ENCODE data around the gene KLF16. TPM values are rescaled to one million over a fixed set of nuclear protein-coding genes. Genes with fewer than 3 reads are reported as not detected.

KLF16 gene
- total RNA-seq, 1 donor from 2014 or later, result 18.9 TPM

DNA sequence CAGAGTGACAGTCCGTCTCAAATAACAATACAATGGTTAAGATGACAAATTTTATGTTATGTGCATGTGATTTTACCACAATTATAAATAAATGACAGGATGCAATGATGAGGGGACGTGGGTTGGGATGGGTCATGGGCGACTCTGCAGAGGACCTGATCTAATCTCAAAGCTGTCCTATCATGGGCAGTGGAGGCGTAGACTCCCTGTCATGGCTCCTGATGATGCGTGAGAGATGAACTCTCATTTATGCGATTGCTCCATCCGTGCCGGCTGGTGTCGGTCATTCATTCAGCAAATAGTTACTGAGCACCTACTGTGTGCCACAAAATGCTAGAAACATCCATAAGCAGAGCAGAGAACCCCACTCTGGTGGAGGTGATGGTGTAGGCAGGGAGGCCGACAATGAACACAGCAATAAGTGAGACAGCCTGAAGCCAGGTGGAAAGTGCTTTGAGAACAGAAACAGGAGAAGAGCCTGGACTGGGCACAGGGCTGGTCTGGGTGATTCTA, 13.4 kb downstream of the KLF16 start:
- Mint-ChIP-seq H3K27me3 (ENCODE audit: low read depth) (no peaks in the 10 kb centered on the region), H3K9me3 (no peaks in the 10 kb centered on the region), H3K36me3 (ENCODE audit: low read depth) (no peaks in the 10 kb centered on the region), H3K4me3 (peak overlapping the region; percentile 15), H3K4me1 (peaks cover 20% of the 10 kb centered on the region), H3K27ac (ENCODE audit: unreplicated experiment) (no peak overlapping the region)
- TF ChIP-seq, protein P1, sequence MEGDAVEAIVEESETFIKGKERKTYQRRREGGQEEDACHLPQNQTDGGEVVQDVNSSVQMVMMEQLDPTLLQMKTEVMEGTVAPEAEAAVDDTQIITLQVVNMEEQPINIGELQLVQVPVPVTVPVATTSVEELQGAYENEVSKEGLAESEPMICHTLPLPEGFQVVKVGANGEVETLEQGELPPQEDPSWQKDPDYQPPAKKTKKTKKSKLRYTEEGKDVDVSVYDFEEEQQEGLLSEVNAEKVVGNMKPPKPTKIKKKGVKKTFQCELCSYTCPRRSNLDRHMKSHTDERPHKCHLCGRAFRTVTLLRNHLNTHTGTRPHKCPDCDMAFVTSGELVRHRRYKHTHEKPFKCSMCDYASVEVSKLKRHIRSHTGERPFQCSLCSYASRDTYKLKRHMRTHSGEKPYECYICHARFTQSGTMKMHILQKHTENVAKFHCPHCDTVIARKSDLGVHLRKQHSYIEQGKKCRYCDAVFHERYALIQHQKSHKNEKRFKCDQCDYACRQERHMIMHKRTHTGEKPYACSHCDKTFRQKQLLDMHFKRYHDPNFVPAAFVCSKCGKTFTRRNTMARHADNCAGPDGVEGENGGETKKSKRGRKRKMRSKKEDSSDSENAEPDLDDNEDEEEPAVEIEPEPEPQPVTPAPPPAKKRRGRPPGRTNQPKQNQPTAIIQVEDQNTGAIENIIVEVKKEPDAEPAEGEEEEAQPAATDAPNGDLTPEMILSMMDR (conservative IDR thresholded peaks at IDR 0.05), result no peak
- DNase-seq (ENCODE audit: low read depth, low spot score), result no peak

DNA sequence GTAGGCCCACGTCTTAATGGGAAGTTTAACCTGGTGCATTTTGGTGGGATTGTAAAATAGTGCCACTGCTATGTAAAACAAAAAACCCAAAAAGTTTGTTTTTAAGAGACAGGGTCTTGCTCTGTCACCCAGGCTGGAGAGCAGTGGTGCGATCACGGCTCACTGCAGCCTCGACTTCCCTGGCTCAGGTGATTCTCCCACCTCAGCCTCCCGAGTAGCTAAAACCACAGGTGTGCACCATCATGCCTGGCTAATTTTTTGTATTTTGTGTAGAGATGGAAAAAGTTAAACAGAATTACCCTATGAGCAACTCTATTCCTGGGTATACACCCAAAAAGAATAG, 14.3 kb downstream of the KLF16 start:
- Mint-ChIP-seq H3K36me3 (ENCODE audit: low read depth) (no peaks in the 10 kb centered on the region), H3K9me3 (no peaks in the 10 kb centered on the region), H3K4me3 (peak overlapping the region; percentile 83), H3K27ac (ENCODE audit: unreplicated experiment) (no peak overlapping the region), H3K4me1 (peaks cover 20% of the 10 kb centered on the region), H3K27me3 (ENCODE audit: low read depth) (no peaks in the 10 kb centered on the region)
- no peak for DNase-seq (ENCODE audit: low read depth, low spot score)
- TF ChIP-seq, protein P1 (conservative IDR thresholded peaks at IDR 0.05), result no peak

DNA sequence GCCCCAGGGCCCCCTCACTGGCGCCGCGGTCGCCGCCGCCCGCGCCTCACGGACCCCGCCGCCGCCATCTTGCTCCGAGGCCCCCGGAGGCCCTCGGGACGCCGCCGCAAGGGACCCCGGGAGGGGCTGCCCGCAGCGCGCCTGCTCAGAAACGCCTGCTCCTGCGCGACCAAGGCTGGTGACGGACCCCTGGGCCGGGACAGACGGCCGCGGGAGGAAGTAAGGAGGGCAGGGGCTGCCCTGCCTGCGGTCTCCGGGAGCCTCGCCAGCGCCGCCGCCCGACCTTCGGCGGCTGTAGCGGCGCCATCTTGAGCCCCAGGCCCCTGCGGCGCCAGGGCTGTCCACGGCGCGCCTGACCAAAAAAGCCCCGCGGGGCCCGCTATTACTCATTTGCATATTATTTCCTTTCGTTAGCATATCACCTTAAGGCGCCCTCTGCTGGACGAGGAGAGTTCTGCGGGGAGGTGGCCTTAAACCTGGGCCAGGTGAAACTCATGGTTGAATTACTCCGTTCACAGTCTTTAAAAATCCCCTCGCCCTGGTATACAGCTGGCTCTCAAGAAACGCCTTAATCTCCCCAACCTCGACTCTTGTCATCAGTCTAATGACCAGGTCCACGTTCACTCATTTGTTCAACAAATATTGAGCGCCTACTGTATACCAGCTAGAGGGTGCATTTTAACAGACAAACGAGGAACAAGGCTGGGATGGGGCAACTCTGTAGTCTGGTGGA, 14.8 kb downstream of the KLF16 start, which contains the start of gene REXO1:
TSS of gene REXO1 (minus strand) at position 85 of the 733 bp plus-strand sequence. CDS start 125 bp downstream, outside the sequence.
- peak; percentile 99 for DNase-seq (ENCODE audit: low read depth, low spot score)
- no peaks in the 10 kb centered on the region for H3K9me3 Mint-ChIP-seq

DNA sequence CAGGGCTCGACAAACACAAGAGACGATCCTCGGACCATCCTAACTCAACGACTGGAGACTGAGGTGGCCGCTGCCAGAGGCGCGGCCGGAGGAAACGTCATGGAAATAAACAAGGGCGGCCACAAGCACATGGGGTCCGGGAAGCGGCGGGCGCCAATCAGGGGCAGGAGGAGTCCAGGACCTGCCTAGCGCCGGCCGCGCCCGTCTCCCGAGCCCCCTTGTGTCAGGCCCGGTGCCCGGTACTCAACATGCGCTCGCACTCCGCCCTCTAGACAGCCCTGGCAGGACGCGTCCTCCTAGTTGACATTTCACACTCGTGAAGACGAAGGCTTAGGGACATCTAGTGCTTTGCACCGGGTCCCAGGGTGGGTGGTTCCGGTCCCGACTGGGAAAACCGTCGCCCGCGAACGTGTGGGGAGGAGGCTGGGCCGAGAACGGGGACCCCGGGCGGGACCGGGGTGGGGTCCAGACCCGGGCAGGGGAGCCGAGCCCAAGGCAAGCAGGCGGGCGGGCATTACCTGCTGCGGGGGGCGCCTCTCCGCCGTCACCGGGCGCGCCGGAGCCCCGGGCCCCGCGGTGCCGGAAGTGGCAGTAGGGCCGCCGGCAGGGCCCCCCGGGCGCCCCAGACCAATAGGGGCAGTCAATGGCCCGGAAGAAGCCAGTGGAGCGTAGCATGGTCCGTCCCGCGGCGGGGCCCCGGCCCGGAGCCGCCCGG, 15.5 kb downstream of the KLF16 start:
- Mint-ChIP-seq H3K9me3 (no peaks in the 10 kb centered on the region), H3K4me3 (peak overlapping the region; percentile 94)
- TF ChIP-seq, protein P1 (conservative IDR thresholded peaks at IDR 0.05), result no peak

More for the DNA sequence above, 14.8 kb downstream of the KLF16 start, which contains the start of gene REXO1:
- no peaks in the 10 kb centered on the region for H3K27me3 Mint-ChIP-seq (ENCODE audit: low read depth)
- TF ChIP-seq, protein P1 (conservative IDR thresholded peaks at IDR 0.05), result peak; percentile 98
- H3K4me3 Mint-ChIP-seq, result peak within 1 kb of the TSS; percentile 94
- H3K27ac Mint-ChIP-seq (ENCODE audit: unreplicated experiment), result peak within 1 kb of the TSS; percentile 97
- peaks cover 19% of the 10 kb centered on the region for H3K4me1 Mint-ChIP-seq
- no peaks in the 10 kb centered on the region for H3K36me3 Mint-ChIP-seq (ENCODE audit: low read depth)

DNA sequence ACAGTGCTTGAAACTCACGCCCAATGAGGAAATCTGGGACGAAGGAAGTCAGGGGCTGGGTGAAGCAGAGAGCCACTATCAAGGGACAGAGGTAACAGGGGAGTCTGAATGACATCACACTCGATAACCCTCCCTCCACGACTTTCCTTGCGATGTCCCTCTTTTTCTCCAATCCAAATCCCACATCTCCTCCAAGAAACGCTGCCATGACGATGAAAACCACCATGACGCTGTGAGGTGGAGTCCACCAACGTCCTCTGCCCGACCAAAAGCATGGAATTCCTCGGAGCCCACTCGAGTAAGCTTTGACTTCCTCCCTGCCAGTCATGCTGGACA, 16.1 kb downstream of the KLF16 start:
- TF ChIP-seq, protein P1 (conservative IDR thresholded peaks at IDR 0.05), result no peak
- H3K4me3 Mint-ChIP-seq, result peak overlapping the region; percentile 94

More for the DNA sequence above, 15.5 kb downstream of the KLF16 start:
- no peak for DNase-seq (ENCODE audit: low read depth, low spot score)
- Mint-ChIP-seq H3K36me3 (ENCODE audit: low read depth) (no peaks in the 10 kb centered on the region), H3K27ac (ENCODE audit: unreplicated experiment) (peak overlapping the region; percentile 97), H3K4me1 (peaks cover 16% of the 10 kb centered on the region), H3K27me3 (ENCODE audit: low read depth) (no peaks in the 10 kb centered on the region)

More for the DNA sequence above, 16.1 kb downstream of the KLF16 start:
- H3K27me3 Mint-ChIP-seq (ENCODE audit: low read depth), result no peaks in the 10 kb centered on the region
- H3K4me1 Mint-ChIP-seq, result peaks cover 16% of the 10 kb centered on the region
- no peak for DNase-seq (ENCODE audit: low read depth, low spot score)
- H3K9me3 Mint-ChIP-seq, result no peaks in the 10 kb centered on the region
- H3K36me3 Mint-ChIP-seq (ENCODE audit: low read depth), result no peaks in the 10 kb centered on the region
- peak overlapping the region; percentile 97 for H3K27ac Mint-ChIP-seq (ENCODE audit: unreplicated experiment)
